Vagina (tissue), 2 donors: ENCODE data around the gene ARID5A.

ENCODE experiments used
- POLR2A ChIP-seq, 2 donors: fragments of 450-650 bp; IDR thresholded peaks; one replicate each; pipeline ENCODE4 v1.6.1; 2017; ENCODE audit warnings: antibody characterized with exemption in 2 of 2, mild to moderate bottlenecking in 2 of 2, moderate library complexity in 2 of 2
- TF ChIP-seq, protein P1 (sequence below), 3 experiments: fragments of 450-650 bp in 2 of 3; fragments of 200-600 bp in 1 of 3; sonication (generic) in 1 of 3; IDR thresholded peaks; one replicate each; pipeline ENCODE4 v1.5.1; 2017 to 2019; ENCODE audit warnings: antibody characterized with exemption in 3 of 3, mild to moderate bottlenecking in 2 of 3, moderate library complexity in 2 of 3

DNA sequence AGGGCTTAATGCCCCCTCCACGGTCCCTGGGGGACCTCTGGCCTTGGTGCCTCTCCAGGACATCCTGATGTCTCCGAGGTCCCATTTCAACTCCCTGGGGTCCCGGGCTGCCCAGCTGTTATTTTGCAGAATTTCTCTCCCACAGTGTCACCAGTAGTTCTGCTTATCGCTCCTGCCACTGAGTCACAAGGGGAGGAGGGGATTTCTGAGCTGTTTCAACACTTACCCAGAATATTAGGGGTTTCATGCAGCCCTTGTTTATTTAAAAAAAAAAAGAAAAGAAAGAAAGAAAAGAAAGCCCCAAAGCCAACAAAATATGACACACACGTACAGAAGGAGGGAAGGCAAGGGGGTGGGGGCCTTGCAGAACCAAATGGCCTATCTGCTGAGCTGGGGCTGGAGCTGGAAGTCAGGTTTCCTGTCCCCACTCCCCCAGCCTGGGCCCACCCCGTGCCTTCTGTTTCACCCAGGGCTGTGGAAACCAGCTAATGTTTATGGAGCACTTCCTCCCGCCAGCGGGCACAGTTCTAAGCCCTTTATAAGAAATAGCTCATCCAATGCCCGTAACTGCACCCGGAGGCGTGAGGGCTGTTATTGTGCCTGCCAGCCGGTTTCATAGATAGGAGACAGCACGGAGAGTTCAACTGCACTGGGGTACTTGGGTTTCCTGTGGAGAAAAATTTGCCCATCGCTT is 8.4 kb upstream of the ARID5A start:
- TF ChIP-seq, protein P1, sequence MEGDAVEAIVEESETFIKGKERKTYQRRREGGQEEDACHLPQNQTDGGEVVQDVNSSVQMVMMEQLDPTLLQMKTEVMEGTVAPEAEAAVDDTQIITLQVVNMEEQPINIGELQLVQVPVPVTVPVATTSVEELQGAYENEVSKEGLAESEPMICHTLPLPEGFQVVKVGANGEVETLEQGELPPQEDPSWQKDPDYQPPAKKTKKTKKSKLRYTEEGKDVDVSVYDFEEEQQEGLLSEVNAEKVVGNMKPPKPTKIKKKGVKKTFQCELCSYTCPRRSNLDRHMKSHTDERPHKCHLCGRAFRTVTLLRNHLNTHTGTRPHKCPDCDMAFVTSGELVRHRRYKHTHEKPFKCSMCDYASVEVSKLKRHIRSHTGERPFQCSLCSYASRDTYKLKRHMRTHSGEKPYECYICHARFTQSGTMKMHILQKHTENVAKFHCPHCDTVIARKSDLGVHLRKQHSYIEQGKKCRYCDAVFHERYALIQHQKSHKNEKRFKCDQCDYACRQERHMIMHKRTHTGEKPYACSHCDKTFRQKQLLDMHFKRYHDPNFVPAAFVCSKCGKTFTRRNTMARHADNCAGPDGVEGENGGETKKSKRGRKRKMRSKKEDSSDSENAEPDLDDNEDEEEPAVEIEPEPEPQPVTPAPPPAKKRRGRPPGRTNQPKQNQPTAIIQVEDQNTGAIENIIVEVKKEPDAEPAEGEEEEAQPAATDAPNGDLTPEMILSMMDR (IDR thresholded peaks at IDR 0.05), result no peak
- no peak for TF ChIP-seq POLR2A (IDR thresholded peaks at IDR 0.05)
